RKO (cell line): ENCODE data around the gene ANXA8L1.
"Not testable (repeated sequence)": the region's sequence is repeated elsewhere in the genome, so short reads cannot be mapped to it uniquely, and the experiment has no call there.

Source experiments
- DNase-seq: peaks from one replicate; pipeline ENCODE4 v3.0.0-alpha.2; 2016; ENCODE audit warnings: low spot score

ANXA8L1 gene, protein sequence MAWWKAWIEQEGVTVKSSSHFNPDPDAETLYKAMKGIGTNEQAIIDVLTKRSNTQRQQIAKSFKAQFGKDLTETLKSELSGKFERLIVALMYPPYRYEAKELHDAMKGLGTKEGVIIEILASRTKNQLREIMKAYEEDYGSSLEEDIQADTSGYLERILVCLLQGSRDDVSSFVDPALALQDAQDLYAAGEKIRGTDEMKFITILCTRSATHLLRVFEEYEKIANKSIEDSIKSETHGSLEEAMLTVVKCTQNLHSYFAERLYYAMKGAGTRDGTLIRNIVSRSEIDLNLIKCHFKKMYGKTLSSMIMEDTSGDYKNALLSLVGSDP

GRCh38 chr10:46375406-46375805, at the start of gene ANXA8L1:
Gene ANXA8L1 (plus strand): TSS chr10:46375776. CDS start chr10:46375852, 76 bp downstream.
- DNase-seq, result not testable (repeated sequence)

DNA sequence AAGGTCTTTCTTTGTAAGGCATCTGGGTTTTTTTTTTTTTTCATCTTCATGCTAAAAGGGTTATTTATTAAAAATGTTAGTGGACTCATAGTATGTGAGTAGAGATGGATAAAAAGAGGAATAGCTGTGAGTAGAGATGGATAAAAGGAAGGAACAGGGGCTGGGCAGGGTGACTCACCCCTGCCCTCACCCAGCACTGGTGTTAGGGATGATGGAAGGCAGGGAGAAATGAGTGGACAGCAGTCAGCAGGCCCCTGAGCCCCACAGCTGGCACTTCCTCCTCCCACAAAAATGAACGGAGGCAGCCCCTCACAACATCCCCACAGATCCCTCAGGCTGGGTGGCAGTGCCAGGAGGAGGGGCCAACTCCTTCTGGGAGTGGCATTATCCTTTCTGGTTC, 49.5 kb upstream of the ANXA8L1 start:
- no peak for DNase-seq

DNA sequence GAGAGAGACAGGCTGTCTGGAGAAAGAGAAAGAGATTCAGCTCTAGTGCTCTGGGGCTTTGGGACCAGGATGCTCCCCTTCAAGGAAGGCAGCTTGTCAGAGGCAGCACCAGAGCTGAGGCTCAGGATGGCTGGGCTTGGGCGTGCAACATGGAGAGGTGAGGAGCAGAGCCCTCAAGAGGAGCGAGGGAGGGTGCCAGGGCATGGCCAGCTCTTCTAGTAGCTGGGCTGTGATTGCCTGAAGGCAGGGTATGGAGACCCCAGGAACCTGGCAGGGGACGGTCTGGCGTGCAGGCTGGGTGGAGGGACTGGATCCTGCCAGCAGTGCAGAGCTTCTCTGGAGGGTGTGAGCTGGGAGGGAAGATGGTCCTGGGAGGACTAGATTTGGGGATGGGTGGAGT, 48.6 kb upstream of the ANXA8L1 start:
- no peak for DNase-seq

DNA sequence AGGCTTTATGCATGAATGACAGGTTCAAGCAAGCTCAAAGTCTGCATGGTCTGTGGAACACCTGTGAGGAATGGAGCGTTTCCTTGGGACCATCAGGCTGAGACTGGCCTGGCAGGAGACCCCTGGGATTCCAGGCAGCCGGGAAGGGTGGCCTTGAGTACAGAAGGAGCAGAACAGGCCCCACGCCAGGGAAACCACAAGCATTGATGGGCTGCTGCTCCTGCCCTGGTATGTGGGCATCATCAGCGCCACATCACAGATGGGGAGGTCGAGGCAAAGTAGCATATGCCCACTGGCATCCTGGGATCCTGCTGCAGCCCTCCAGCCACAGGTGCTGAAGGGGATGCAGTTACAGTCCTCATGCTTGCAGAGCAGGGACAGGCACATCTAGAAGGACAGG, 47.9 kb upstream of the ANXA8L1 start:
- DNase-seq, result no peak

- no peak for DNase-seq
Measured at GRCh38 chr10:46328853-46329689, 46.5 kb upstream of the ANXA8L1 start.

DNA sequence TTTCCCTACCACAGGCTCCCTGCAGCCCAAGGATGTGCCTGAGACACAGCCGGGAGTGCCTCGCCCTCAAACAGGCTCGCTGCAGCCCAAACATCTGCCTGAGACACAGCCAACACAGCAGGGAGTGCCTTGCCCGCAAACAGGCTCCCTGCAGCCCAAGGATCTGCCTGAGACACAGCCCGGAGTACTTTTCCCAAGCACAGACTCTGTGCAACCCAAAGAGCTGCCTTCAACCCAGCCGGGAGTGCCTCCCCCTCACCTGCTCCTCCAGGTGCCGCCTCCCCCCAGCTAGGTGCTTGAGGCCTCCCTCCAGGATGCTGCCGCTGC, 45.9 kb upstream of the ANXA8L1 start:
- DNase-seq, result no peak

DNA sequence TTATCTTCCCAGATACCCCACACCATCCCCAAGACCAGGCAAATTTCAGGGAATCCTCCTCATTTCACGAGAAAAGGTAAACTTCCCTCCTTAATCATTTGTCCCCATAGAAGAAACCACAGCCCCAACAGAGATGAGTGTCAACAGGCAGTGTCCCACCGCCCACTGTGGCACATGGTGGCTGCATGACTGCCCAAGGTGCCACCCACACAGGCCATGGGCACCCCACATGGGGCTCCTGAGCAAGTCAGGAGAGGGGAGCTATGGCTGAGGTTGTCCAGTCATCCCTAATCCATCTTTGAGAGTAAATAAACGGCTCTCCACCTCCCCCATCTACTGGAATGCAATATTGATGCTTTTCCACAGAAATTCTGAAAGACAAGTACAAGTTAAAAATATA, 44.7 kb upstream of the ANXA8L1 start:
- no peak for DNase-seq

- not testable (repeated sequence) for DNase-seq
Measured at GRCh38 chr10:46365484-46365883, 10.1 kb upstream of the ANXA8L1 start.

GRCh38 chr10:46367209-46367608, 8.4 kb upstream of the ANXA8L1 start:
- not testable (repeated sequence) for DNase-seq

DNA sequence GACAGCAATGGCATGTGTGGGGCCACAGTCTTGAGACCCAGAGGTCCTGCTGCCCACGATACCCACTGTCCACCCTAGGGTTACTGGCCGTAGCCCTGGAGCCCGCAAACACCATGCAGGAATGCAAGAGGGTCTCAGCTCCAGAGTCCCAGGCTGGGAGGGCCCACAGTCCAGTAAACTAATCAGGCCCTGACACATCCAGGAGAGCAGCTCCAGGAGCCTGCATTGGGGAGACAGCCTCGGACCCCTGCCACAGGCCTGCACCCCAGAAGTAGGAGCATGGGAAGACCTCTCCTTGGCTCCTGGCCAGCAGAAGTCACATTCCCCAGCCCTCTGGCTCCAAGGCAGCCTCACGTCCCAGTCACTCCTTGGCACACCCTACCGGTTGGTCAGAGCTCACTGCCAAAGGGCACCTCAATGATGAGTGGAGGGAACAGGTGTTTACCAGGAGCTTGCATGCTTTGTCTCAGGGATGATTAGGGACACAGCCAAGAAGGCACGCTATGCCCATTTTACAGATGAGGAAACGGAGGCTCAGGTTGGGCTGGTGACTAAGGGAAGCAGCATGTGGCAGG, 7.8 kb upstream of the ANXA8L1 start:
- not testable (repeated sequence) for DNase-seq

- DNase-seq, result not testable (repeated sequence)
Measured at GRCh38 chr10:46368956-46369355, 6.6 kb upstream of the ANXA8L1 start.

- DNase-seq, result not testable (repeated sequence)
Measured at GRCh38 chr10:46374410-46374809, 1.2 kb upstream of the ANXA8L1 start.

GRCh38 chr10:46377022-46377421, 1.4 kb downstream of the ANXA8L1 start:
- not testable (repeated sequence) for DNase-seq

DNA sequence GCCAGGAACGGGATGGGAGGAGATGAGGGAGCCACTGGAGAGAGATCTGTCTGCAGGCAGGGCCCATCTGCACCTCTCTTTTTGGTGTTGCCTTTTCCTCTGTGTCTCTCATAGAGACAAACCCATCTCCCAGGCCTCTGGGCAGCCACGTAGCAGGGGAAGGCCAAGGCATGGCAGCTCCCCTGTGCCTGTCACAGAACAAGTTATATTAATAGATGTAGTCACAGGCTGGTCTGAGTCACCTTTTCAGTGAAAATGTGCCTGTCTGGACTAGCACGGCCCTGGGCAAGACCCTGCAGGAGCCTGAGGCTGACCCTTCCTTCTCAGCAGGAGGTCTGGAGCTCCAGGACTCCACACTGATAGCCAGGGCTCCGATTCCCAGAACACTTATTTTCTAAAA, 2.1 kb downstream of the ANXA8L1 start:
- DNase-seq, result not testable (repeated sequence)

DNA sequence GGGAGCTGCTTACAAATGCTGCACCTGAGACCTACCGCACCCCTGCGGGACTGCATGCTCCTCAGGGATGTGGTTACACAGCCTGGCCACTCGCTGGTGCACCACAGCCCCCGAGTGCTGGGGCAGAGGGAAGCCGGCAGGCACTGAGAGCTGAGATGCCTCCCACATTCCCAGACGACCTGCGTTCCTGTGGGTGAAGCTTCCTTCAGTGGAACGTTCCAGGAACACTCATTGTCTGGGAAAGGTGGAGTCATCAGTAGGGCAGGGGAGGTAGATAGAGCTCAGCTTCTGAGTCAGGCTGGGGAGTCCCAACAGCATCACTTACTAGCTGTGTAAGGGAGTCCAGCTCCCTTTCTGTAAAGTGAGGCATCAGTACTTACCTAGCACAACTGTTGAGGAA, 2.5 kb downstream of the ANXA8L1 start:
- not testable (repeated sequence) for DNase-seq

- DNase-seq, result not testable (repeated sequence)
Measured at GRCh38 chr10:46379233-46379848, 3.8 kb downstream of the ANXA8L1 start.

DNA sequence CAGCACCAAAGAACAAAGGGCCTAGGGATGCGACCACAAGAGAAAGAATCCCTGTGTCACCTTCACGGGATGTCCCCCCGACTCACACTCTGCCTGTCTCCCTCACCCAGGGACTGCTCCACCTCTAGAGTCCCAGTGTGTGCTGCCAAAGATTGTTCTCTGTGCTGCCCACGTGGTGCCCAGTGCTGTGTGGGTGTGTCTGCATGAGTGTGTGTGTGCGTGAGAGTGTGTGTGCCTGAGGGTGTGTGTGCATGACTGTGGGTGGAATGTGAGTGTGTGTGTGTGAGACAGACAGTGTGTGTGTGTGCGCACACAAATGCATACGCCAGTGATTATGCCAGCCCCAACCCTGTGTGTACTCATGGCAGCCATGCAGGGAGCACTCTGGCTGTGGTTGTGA, 10.3 kb downstream of the ANXA8L1 start:
- not testable (repeated sequence) for DNase-seq

DNA sequence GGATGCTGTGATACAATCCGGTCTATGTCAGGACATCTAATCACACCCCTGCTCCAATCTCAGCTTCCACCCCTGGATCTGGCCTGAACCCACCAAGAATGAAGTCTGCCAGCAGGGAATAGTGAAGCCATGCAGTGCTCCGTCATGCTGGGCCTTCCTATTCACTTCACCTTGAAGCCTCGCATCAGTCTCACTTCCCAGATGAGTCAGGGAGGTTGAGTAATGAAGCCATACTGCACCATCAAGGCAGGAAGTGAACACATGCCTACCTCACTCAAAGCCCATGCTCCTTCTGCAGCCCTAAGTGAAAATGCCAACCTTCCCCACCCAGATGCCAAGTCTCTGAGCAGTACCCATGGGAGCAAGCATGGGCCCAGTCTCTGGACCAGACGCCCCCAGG, 11.1 kb downstream of the ANXA8L1 start:
- DNase-seq, result not testable (repeated sequence)

- DNase-seq, result not testable (repeated sequence)
Measured at GRCh38 chr10:46387309-46387902, 11.8 kb downstream of the ANXA8L1 start.

DNA sequence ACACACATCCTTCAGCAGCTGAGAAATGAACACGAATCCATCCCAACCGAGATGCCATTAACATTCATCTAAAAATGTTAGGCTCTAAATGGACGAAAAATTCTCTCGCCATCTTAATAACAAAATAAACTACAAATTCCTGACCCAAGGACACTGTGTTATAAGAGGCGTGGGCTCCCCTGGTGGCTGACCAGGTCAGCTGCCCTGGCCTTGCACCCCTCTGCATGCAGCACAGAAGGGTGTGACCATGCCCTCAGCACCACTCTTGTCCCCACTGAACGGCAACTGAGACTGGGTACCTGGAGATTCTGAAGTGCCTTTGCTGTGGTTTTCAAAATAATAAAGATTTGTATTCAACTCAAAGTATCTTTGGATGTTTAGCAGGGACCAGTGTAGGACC, 15.8 kb downstream of the ANXA8L1 start:
- DNase-seq, result not testable (repeated sequence)

GRCh38 chr10:46396441-46397279, 21.1 kb downstream of the ANXA8L1 start:
- DNase-seq, result not testable (repeated sequence)
